GM15510 (cell line): ENCODE results near the gene BPGM.

Source experiments
- POLR2A ChIP-seq: IDR thresholded peaks from 3 replicates; pipeline ENCODE4 v1.6.1; 2011; ENCODE audit warnings: borderline replicate concordance; ENCODE audit not compliant: insufficient read length; ENCODE audit errors: extremely low read depth

Gene BPGM

DNA sequence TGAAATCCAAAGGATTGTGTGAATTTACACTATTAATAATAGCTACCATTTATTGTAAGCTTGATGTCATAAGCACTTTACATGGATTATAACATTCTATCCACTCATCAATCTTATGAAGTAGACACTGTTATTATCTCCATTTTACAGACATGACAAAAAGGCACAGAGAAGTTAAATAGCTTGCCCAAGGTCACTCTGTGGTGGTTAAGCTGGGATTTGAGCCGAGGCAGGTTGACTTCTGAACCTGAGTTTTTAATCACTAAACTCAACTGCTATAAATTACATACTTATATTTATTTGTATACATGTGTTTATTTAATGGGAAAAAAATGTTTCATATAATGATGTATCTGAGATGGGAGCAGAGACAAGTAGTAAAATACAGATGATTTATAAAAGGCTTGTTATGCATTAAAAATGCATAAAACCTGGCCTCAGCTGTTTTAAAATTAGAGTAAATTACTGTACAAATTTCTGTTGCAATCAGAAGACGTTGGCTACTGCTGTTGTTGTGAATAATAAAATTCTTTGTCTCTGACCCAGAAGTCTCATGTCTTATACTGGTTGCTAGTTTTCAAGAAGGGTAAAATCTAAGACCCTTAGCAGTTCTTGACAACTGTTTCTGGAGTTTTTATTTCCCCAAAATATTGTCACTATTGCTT is 71.7 kb downstream of the BPGM start:
- TF ChIP-seq POLR2A, result no peak

DNA sequence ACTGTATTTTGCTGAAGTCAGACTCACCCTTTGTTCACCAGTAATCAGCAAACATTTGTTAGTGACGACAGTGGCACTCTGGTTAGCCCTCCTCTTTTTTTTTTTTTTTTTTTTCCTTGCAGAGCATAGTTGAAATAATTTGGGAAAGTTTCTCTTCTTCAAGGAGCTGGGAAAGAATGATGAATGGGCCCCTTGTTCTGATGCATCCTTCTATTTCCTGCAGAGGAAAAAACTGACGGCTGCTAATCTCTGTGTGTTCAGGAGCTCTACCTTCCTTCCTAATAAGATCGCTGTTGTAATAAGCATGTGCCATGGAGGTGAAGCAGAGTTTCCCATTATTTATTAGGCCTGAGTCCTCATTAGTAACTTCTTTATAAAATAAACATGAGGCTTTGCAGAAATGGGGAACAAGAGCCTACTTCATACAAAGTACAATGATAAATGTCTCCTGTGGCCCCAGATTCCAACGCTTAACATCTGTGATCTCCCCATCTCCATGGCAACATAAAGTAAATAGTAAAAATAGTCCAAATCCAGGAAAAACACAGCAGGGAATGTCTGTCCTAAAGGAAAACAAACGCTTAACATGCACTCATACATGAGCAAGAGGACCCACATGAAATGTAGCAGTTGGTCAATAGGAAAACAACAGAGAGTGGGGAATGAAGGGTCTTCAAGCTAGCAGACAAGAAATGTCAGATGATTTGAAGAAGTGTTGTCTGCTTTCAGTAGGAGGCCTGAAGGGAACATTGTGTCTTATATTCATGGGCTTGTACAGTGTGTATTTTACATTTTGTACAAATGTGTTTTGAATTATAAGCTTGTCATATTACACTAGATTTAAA is 73.7 kb downstream of the BPGM start:
- TF ChIP-seq POLR2A, result no peak

- TF ChIP-seq POLR2A, result no peak
Observed at GRCh38 chr7:134721171-134721570, 74.5 kb downstream of the BPGM start.

GRCh38 chr7:134722786-134723322 is 76.2 kb downstream of the BPGM start:
- TF ChIP-seq POLR2A, result no peak

DNA sequence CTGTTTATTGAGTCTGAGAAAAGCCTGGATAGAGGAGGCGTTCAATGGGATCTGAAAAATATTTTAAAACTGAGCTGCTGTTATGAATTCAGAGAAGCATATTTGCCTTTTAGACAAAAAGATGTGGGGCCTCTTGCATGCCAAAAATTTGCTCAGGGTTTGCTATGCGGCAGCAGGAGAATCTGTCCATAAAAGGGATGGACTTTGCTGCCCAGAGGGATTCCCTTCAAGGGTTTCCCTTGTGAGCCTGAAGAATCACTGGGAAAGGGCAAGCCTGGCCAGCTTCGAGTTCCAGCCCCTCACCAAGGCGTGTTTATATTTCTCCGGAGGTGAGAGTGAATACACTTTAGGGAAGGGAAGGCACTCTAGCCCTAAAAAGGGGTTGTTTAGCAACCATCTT is 77.2 kb downstream of the BPGM start:
- TF ChIP-seq POLR2A, result no peak

DNA sequence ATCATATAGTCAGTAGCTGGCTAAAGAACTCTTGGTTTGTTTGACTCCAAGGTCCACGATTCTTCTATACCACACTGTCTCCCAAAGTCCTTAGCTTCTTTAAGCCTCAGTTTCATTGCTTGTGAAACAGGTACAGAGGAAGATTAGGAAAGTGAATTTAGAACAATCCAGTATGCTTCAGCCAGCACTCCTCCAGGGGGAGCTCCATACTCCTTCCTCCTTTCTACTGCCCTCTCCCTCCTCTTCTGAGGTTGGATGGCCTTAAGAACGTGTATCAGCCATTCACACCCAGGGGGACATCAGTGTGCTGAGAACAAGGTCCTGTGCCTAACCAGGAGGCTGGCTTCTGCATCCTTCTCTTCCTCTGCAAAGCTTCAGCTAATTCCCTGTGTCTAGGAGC is 78.0 kb downstream of the BPGM start:
- no peak for TF ChIP-seq POLR2A

DNA sequence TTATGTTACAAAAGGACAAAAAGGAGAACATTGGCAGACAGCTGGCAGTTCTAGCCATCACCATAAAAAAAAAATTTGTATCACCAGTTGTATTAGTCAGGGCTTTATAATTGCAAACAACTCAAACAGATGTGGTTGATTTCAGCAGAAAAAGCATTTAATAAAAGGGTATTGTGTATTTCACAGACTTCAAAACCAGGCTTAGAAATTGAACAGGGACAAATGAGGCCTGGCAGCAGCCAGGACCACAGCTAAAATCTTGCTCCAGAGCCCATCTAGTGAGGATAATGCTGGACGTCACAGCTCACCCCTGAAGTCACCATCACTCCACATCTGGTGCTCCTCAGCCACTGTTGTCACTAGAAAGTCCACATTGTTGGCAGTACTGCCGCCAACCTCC is 79.9 kb downstream of the BPGM start:
- TF ChIP-seq POLR2A, result no peak

GRCh38 chr7:134727711-134728110 is 81.1 kb downstream of the BPGM start:
- no peak for TF ChIP-seq POLR2A
